ENCODE results near the gene TRIM47. TPM values are rescaled to one million over a fixed set of nuclear protein-coding genes. Genes with fewer than 3 reads are reported as not detected.

Gene TRIM47
- total and polyA plus RNA-seq, 2 of the 13 experiments (the other 11 are each of a cell fraction or from before 2014, with no cell fraction given), result 33.5 to 82.0 TPM

DNA sequence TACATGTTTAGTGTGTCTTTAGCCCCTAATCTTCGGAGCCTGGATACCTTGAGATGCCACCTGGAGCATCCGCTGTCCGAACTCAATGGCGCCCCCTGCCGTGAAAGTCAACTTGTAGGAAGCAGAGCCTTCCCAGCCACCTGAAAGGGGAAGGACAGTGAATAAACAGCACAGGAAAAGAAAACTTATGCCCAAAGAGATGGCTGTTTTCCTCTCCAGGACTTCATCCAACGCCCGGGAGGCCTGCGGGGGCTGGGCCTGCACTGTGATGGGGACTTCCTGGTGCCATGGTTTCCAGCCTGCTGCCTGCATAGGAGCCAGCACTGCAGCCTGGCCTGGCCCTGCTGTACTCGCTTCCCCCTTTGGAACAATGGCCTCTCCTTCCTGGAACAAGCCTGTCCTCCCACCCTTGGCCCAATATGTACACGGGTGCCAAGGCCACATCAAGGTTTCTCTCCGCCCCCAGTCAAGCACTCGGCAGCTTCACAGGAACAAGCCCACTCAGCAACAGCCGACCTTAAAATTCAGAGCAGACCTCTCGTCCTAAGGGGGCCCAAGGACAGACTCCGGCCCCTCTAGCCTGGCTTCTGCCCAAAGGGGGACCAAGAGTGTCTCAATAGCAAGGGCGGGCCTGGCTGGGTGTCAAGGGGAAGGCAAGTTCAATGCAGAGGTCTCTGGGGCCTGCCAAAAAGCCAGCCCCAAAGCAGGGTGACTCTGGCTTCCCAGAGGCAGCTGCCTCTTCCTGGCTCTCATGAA, 29.7 kb downstream of the TRIM47 start (continued):
- no peak for TF ChIP-seq KDM3A (CRISPR knock-in tag; IDR thresholded peaks at IDR 0.05; ENCODE audit: low read depth)
- no peak for TF ChIP-seq TEAD2 (CRISPR knock-in tag; IDR thresholded peaks at IDR 0.05)
- peak; percentile 43 to 69; a peak in 3 of 4 replicates for TF ChIP-seq HMGXB4 (CRISPR knock-in tag; IDR thresholded peaks at IDR 0.05; ENCODE audit: borderline replicate concordance in 1 of 2, low read depth in 1 of 2)
- peak; percentile 40; the same call in 1 of the 2 replicates for TF ChIP-seq NR2F2 (IDR thresholded peaks at IDR 0.05; ENCODE audit: borderline replicate concordance, low read depth)
- peak; percentile 41; the same call in 1 of the 2 replicates for TF ChIP-seq ATF5 (CRISPR knock-in tag; IDR thresholded peaks at IDR 0.05; ENCODE audit: low read depth)
- no peak for TF ChIP-seq ZNF343 (CRISPR knock-in tag; IDR thresholded peaks at IDR 0.05)
- no peak for TF ChIP-seq POLR2G (IDR thresholded peaks at IDR 0.05; ENCODE audit: low read depth, low read length)
- TF ChIP-seq CREM (IDR thresholded peaks at IDR 0.05), result peak; percentile 31; the same call in 1 of the 2 replicates
- no peak for TF ChIP-seq CREM (CRISPR knock-in tag; IDR thresholded peaks at IDR 0.05)
- TF ChIP-seq HCFC1 (IDR thresholded peaks at IDR 0.05; ENCODE audit: low read depth, low read length), result no peak
- peak; percentile 32; the same call in 1 of the 2 replicates for TF ChIP-seq TCF7 (IDR thresholded peaks at IDR 0.05; ENCODE audit: low read depth)
- TF ChIP-seq, protein P1, sequence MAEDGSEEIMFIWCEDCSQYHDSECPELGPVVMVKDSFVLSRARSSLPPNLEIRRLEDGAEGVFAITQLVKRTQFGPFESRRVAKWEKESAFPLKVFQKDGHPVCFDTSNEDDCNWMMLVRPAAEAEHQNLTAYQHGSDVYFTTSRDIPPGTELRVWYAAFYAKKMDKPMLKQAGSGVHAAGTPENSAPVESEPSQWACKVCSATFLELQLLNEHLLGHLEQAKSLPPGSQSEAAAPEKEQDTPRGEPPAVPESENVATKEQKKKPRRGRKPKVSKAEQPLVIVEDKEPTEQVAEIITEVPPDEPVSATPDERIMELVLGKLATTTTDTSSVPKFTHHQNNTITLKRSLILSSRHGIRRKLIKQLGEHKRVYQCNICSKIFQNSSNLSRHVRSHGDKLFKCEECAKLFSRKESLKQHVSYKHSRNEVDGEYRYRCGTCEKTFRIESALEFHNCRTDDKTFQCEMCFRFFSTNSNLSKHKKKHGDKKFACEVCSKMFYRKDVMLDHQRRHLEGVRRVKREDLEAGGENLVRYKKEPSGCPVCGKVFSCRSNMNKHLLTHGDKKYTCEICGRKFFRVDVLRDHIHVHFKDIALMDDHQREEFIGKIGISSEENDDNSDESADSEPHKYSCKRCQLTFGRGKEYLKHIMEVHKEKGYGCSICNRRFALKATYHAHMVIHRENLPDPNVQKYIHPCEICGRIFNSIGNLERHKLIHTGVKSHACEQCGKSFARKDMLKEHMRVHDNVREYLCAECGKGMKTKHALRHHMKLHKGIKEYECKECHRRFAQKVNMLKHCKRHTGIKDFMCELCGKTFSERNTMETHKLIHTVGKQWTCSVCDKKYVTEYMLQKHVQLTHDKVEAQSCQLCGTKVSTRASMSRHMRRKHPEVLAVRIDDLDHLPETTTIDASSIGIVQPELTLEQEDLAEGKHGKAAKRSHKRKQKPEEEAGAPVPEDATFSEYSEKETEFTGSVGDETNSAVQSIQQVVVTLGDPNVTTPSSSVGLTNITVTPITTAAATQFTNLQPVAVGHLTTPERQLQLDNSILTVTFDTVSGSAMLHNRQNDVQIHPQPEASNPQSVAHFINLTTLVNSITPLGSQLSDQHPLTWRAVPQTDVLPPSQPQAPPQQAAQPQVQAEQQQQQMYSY (CRISPR knock-in tag; IDR thresholded peaks at IDR 0.05), result peak; percentile 69; the same call in 1 of the 2 replicates
- peak; percentile 29; the same call in 1 of the 2 replicates for TF ChIP-seq ZNF441 (CRISPR knock-in tag; IDR thresholded peaks at IDR 0.05; ENCODE audit: borderline replicate concordance)
- 0 out of 2 replicates have a peak, but pooled peaks have one; percentile 30 for TF ChIP-seq MAFG (CRISPR knock-in tag; IDR thresholded peaks at IDR 0.05)
- no peak for TF ChIP-seq ZNF761 (CRISPR knock-in tag; conservative IDR thresholded peaks at IDR 0.05)
- peak; percentile 66 for TF ChIP-seq ELF1 (CRISPR knock-in tag; IDR thresholded peaks at IDR 0.05)
- 0 out of 2 replicates have a peak, but pooled peaks have one; percentile 27 for TF ChIP-seq TFDP1 (CRISPR knock-in tag; IDR thresholded peaks at IDR 0.05; ENCODE audit: borderline replicate concordance)
- TF ChIP-seq BATF2 (CRISPR knock-in tag; IDR thresholded peaks at IDR 0.05), result no peak
- no peak for TF ChIP-seq NBN (conservative IDR thresholded peaks at IDR 0.05)
- no peak; the same call in 1 of the 2 replicates for TF ChIP-seq ZFP90 (CRISPR knock-in tag; IDR thresholded peaks at IDR 0.05; ENCODE audit: borderline replicate concordance)
- peak; percentile 32; the same call in 1 of the 2 replicates for TF ChIP-seq RCOR2 (CRISPR knock-in tag; IDR thresholded peaks at IDR 0.05)
- TF ChIP-seq FOXJ3 (CRISPR knock-in tag; IDR thresholded peaks at IDR 0.05; ENCODE audit: borderline replicate concordance), result peak; percentile 27; the same call in 1 of the 2 replicates

Measured in HepG2 (cell line).